ENCODE results near the gene CRACR2B.

CRACR2B gene

GRCh38 chr11:803467-803742 is 24.3 kb upstream of the CRACR2B start:
- H3K9me3 ChIP-seq (replicated peaks in 1 of 11), result no peaks in the 10 kb centered on the region
- peak overlapping the region; percentile 66 to 84 (median 72); a peak in 17 of 20 replicates for H3K4me3 ChIP-seq
- no peak for TF ChIP-seq Cebpa-rat (IDR thresholded peaks at IDR 0.05)
- peak overlapping the region; percentile 65 to 87 (median 82); a peak in 21 of 22 replicates for H3K9ac ChIP-seq
- H3K27me3 ChIP-seq, result no peaks in the 10 kb centered on the region
- H3K27ac ChIP-seq, result peak overlapping the region in 2 of 11 experiments; percentile 4 to 31; a peak in 1 of 22 replicates
- peaks cover 41 to 63% (median 56%) of the 10 kb centered on the region in 10 experiments for H3K4me1 ChIP-seq
- peaks cover 11 to 47% (median 39%) of the 10 kb centered on the region in 11 experiments; a peak in 20 of 22 replicates for H3K36me3 ChIP-seq
- H3K4me2 ChIP-seq, result peak overlapping the region; percentile 92 to 100 (median 100)
- H4K20me1 ChIP-seq, result peaks cover 0 to 64% (median 28%) of the 10 kb centered on the region in 11 experiments; a peak in 15 of 22 replicates

- no peak for TF ChIP-seq Cebpa-rat (IDR thresholded peaks at IDR 0.05)
- peaks cover 11 to 45% (median 38%) of the 10 kb centered on the region in 11 experiments; a peak in 20 of 22 replicates for H3K36me3 ChIP-seq
- H3K27ac ChIP-seq, result peak overlapping the region in 8 of 11 experiments; percentile 78 to 90 (median 88); a peak in 16 of 22 replicates
- peak overlapping the region; percentile 66 to 84 (median 72) for H3K4me3 ChIP-seq
- peaks cover 44 to 62% (median 57%) of the 10 kb centered on the region in 10 experiments for H3K4me1 ChIP-seq
- peak overlapping the region; percentile 92 to 100 (median 100) for H3K4me2 ChIP-seq
- peaks cover 0 to 58% (median 23%) of the 10 kb centered on the region in 11 experiments; a peak in 15 of 22 replicates for H4K20me1 ChIP-seq
- H3K9me3 ChIP-seq (replicated peaks in 1 of 11), result no peaks in the 10 kb centered on the region
- peak overlapping the region; percentile 78 to 87 (median 82) for H3K9ac ChIP-seq
- no peaks in the 10 kb centered on the region for H3K27me3 ChIP-seq
These were observed 23.7 kb upstream of the CRACR2B start for GRCh38 chr11:803770-804598.

- Histone ChIP-seq H3K4me3 (peak overlapping the region; percentile 66 to 84 (median 72)), H3K27ac (peak overlapping the region in 9 of 11 experiments; percentile 78 to 90 (median 87); a peak in 17 of 22 replicates), H3K4me2 (peak overlapping the region; percentile 92 to 100 (median 100)), H3K36me3 (peaks cover 6 to 39% (median 32%) of the 10 kb centered on the region in 11 experiments; a peak in 20 of 22 replicates), H3K4me1 (peaks cover 44 to 62% (median 57%) of the 10 kb centered on the region in 10 experiments), H3K9me3 (replicated peaks in 1 of 11) (no peaks in the 10 kb centered on the region), H3K9ac (peak overlapping the region; percentile 78 to 87 (median 82)), H3K27me3 (no peaks in the 10 kb centered on the region), H4K20me1 (peaks cover 0 to 52% (median 20%) of the 10 kb centered on the region in 11 experiments; a peak in 14 of 22 replicates)
- TF ChIP-seq Cebpa-rat (IDR thresholded peaks at IDR 0.05), result no peak
These were observed 23.1 kb upstream of the CRACR2B start for GRCh38 chr11:804599-804964.

GRCh38 chr11:808427-809286 is 19.1 kb upstream of the CRACR2B start:
- no peaks in the 10 kb centered on the region for H3K9me3 ChIP-seq (replicated peaks in 1 of 11)
- peak overlapping the region; percentile 82 to 100 (median 95) for H3K4me2 ChIP-seq
- peaks cover 27 to 36% (median 33%) of the 10 kb centered on the region in 11 experiments for H3K36me3 ChIP-seq
- H3K9ac ChIP-seq, result peak overlapping the region; percentile 94 to 100 (median 98)
- H3K27ac ChIP-seq, result peak overlapping the region; percentile 94 to 99 (median 97)
- TF ChIP-seq Cebpa-rat (IDR thresholded peaks at IDR 0.05), result no peak
- peaks cover 53 to 72% (median 68%) of the 10 kb centered on the region in 10 experiments for H3K4me1 ChIP-seq
- peaks cover 33 to 51% (median 47%) of the 10 kb centered on the region in 11 experiments; a peak in 21 of 22 replicates for H4K20me1 ChIP-seq
- peak overlapping the region; percentile 88 to 100 (median 98) for H3K4me3 ChIP-seq
- H3K27me3 ChIP-seq, result no peaks in the 10 kb centered on the region

- Histone ChIP-seq H3K9me3 (replicated peaks in 1 of 11) (no peaks in the 10 kb centered on the region), H3K27me3 (no peaks in the 10 kb centered on the region), H3K4me3 (peak within 1 kb of the TSS; percentile 88 to 100 (median 98)), H3K4me1 (peaks cover 45 to 68% (median 62%) of the 10 kb centered on the region in 10 experiments), H3K4me2 (peak within 1 kb of the TSS; percentile 89 to 100 (median 98)), H3K36me3 (peaks cover 33 to 44% (median 39%) of the 10 kb centered on the region in 11 experiments), H3K9ac (peak within 1 kb of the TSS; percentile 94 to 100 (median 98)), H3K27ac (peak within 1 kb of the TSS; percentile 94 to 99 (median 97)), H4K20me1 (peaks cover 33 to 51% (median 48%) of the 10 kb centered on the region in 11 experiments; a peak in 21 of 22 replicates)
- TF ChIP-seq Cebpa-rat (IDR thresholded peaks at IDR 0.05), result no peak
These were observed 18.3 kb upstream of the CRACR2B start, which contains the start of gene RPLP2 for GRCh38 chr11:809287-810039. Gene RPLP2, plus strand, starts transcription at chr11:809967. Its CDS starts 268 bp downstream, at chr11:810235.

GRCh38 chr11:810040-810567 is 17.6 kb upstream of the CRACR2B start:
- H3K4me3 ChIP-seq, result peak overlapping the region; percentile 88 to 100 (median 98)
- peaks cover 33 to 53% (median 51%) of the 10 kb centered on the region in 11 experiments; a peak in 21 of 22 replicates for H4K20me1 ChIP-seq
- no peak for TF ChIP-seq Cebpa-rat (IDR thresholded peaks at IDR 0.05)
- no peaks in the 10 kb centered on the region for H3K27me3 ChIP-seq
- H3K9me3 ChIP-seq (replicated peaks in 1 of 11), result no peaks in the 10 kb centered on the region
- peaks cover 41 to 64% (median 58%) of the 10 kb centered on the region in 10 experiments for H3K4me1 ChIP-seq
- peak overlapping the region; percentile 88 to 99 (median 95) for H3K4me2 ChIP-seq
- H3K9ac ChIP-seq, result peak overlapping the region; percentile 94 to 100 (median 98)
- H3K27ac ChIP-seq, result peak overlapping the region; percentile 94 to 99 (median 97)
- peaks cover 35 to 50% (median 45%) of the 10 kb centered on the region in 11 experiments for H3K36me3 ChIP-seq

- Histone ChIP-seq H3K4me3 (peak overlapping the region; percentile 88 to 100 (median 98)), H3K4me2 (peak overlapping the region; percentile 88 to 99 (median 95)), H3K36me3 (peaks cover 38 to 64% (median 55%) of the 10 kb centered on the region in 11 experiments), H3K9me3 (replicated peaks in 1 of 11) (no peaks in the 10 kb centered on the region), H3K4me1 (peaks cover 30 to 50% (median 47%) of the 10 kb centered on the region in 10 experiments), H3K27me3 (no peaks in the 10 kb centered on the region), H3K27ac (peak overlapping the region; percentile 31 to 99 (median 96); a peak in 20 of 22 replicates), H3K9ac (peak overlapping the region; percentile 94 to 100 (median 98)), H4K20me1 (peaks cover 33 to 68% (median 64%) of the 10 kb centered on the region in 11 experiments; a peak in 21 of 22 replicates)
- TF ChIP-seq Cebpa-rat (IDR thresholded peaks at IDR 0.05), result no peak
These were observed 16.1 kb upstream of the CRACR2B start for GRCh38 chr11:811446-812245.

Data from BLaER1 treated with 17β-estradiol and CSF1 and Interleukin-3, amounts not matched to agents 10 nM and 100 nM (cell line).